GM12891 (cell line): ENCODE data around the gene SEMA4A.

Source experiments
- POLR2A ChIP-seq: IDR thresholded peaks from 2 replicates; pipeline ENCODE4 v1.6.1; 2011; ENCODE audit warnings: low read depth, low read length, control low read depth
- POLR2AphosphoS5 ChIP-seq: IDR thresholded peaks from 2 replicates; pipeline ENCODE4 v1.6.1; 2011; ENCODE audit warnings: low read depth, low read length, control low read depth
- TAF1 ChIP-seq: IDR thresholded peaks from 2 replicates; pipeline ENCODE4 v1.6.1; 2011; ENCODE audit warnings: low read depth, low read length, control low read depth

GRCh38 chr1:156119503-156120209 is 33.7 kb upstream of the SEMA4A start:
- TF ChIP-seq POLR2A (no peak), POLR2AphosphoS5 (no peak), TAF1 (no peak)
